Left lung (tissue), 10 donors: ENCODE results near the gene ZNF837. TPM values are rescaled to one million over a fixed set of nuclear protein-coding genes. Genes with fewer than 3 reads are reported as not detected.

Experiments used
- ATAC-seq: fragments of 200-7000 bp; cut with Tn5 transposase; one replicate; pipeline ENCODE4 v1.9.1; 2020; ENCODE audit warnings: moderate library complexity
- DNase-seq, 4 donors: peaks; one replicate each; pipeline ENCODE4 v3.0.0-alpha.2; 2013 to 2020
- H3K27ac ChIP-seq, 2 donors: fragments of 200-600 bp; sonication (generic) in 1 of 2; one replicate each; pipeline versions ENCODE4 v1.5.0 to v1.8.0; 2020 to 2021
- H3K27me3 ChIP-seq, 2 donors: fragments of 200-600 bp; sonication (generic) in 1 of 2; one replicate each; pipeline versions ENCODE4 v1.5.0 to v1.8.0; 2020 to 2021
- H3K36me3 ChIP-seq, 2 donors: fragments of 200-600 bp; sonication (generic) in 1 of 2; one replicate each; pipeline versions ENCODE4 v1.5.0 to v1.8.0; 2020 to 2021
- H3K4me1 ChIP-seq, 2 donors: fragments of 200-600 bp; one replicate each; pipeline ENCODE4 v1.8.0; 2021
- H3K4me3 ChIP-seq, 2 donors: fragments of 200-600 bp; sonication (generic) in 1 of 2; one replicate each; pipeline versions ENCODE4 v1.5.0 to v1.8.0; 2020 to 2021; ENCODE audit warnings: mild to moderate bottlenecking in 1 of 2
- H3K9me3 ChIP-seq, 2 donors: fragments of 200-600 bp; sonication (generic) in 1 of 2; one replicate each; pipeline versions ENCODE4 v1.5.0 to v1.8.0; 2020 to 2021
- CTCF ChIP-seq, 2 donors: fragments of 200-600 bp; sonication (generic) in 1 of 2; IDR thresholded peaks; one replicate each; pipeline versions ENCODE4 v1.5.0 to v1.8.0; 2021; ENCODE audit warnings: antibody characterized with exemption in 2 of 2
- intact Hi-C, 2 donors: fragments of 100-400 bp; cut with DNase I; formaldehyde crosslinking; loops; one replicate each; pipeline versions ENCODE4 v1.11.2 to v1.14.2; 2022
- polyA plus RNA-seq, 6 donors: library from polyadenylated mRNA; unstranded; fragments of 120-200 nt; gene quantifications; one replicate each; pipeline ENCODE4 v1.2.1, GENCODE V29; 2013; ENCODE audit not compliant: insufficient read length in 6 of 6
- total RNA-seq, 2 donors: library from RNA; stranded (reverse); fragmentation: NEBNext Ultra II Directional; extraction: Animal tissue kit (Norgen Biotek cat#: 25700); gene quantifications; one replicate each; pipeline ENCODE4 v1.2.1, GENCODE V29; 2021
- donor health status: DM: no; HTN: yes; CAD: no.
- donor health status: DM: no; HTN: no; CAD: no.

ZNF837 gene
- total and polyA plus RNA-seq, 8 donors = 1.7 to 3.7 (median 2.5) TPM

DNA sequence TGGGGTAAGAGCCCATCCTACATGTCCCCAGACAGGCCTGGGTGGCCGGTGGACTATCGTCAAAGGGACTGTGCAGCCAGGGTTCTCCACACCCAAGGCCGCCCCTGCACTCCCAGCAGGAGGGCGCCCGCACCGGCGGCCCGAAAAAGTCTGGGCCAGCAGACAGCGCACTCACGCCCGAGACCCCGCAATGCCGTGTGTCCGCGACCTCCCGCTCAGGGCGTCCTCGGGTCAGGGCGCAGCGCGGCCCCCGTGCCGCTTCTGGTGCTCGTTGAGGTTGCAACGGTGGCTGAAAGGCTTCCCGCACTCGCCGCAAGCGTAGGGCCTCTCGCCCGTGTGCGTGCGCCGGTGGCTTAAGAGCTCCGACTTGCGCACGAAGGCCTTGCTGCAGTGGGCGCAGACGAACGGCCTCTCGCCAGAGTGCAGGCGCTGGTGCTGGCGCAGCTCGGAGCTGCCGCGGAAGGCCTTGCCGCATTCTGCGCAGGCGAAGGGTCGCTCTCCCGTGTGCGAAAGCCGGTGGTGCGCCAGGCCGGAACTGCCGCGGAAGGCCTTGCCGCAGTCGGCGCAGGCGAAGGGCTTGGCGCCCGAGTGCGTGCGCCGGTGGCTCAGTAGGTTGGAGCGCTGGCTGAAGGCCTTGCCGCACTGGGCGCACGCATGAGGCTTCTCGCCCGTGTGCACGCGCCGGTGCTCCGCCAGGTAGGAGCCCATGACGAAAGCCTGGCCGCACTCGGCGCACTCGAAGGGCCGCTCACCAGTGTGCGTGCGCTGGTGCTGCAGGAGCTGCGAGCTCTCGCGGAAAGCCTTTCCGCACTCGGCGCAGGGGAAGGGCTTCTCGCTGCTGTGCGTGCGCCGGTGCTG lies 24.7 kb downstream of the ZNF837 start:
- H3K36me3 ChIP-seq = no peaks in the 10 kb centered on the region
- H3K27me3 ChIP-seq = peaks cover 21 to 67% of the 10 kb centered on the region in 2 donors
- no peak overlapping the region for H3K27ac ChIP-seq
- DNase-seq (peak in 2 of 4 donors; percentile 25 to 72), ATAC-seq (peak; percentile 20)
- peaks cover 0 to 16% of the 10 kb centered on the region in 2 donors for H3K4me1 ChIP-seq
- peak overlapping the region; percentile 19 to 23 for H3K4me3 ChIP-seq
- no peak for TF ChIP-seq CTCF (IDR thresholded peaks at IDR 0.05)
- no peaks in the 10 kb centered on the region for H3K9me3 ChIP-seq
- intact Hi-C loops = no loop called here

GRCh38 chr19:58355215-58355796 lies 25.5 kb downstream of the ZNF837 start:
- Histone ChIP-seq H3K4me3 (no peak overlapping the region), H3K27ac (no peak overlapping the region), H3K4me1 (peaks cover 0 to 16% of the 10 kb centered on the region in 2 donors), H3K36me3 (peaks cover 0 to 1% of the 10 kb centered on the region in 2 donors), H3K9me3 (no peaks in the 10 kb centered on the region), H3K27me3 (peaks cover 22 to 75% of the 10 kb centered on the region in 2 donors)
- intact Hi-C loops = no loop called here
- DNase-seq (no peak), ATAC-seq (no peak)
- no peak for TF ChIP-seq CTCF (IDR thresholded peaks at IDR 0.05)

- Histone ChIP-seq H3K9me3 (no peaks in the 10 kb centered on the region), H3K27ac (no peak overlapping the region), H3K36me3 (peaks cover 0 to 5% of the 10 kb centered on the region in 2 donors), H3K27me3 (peaks cover 29 to 82% of the 10 kb centered on the region in 2 donors), H3K4me1 (peaks cover 0 to 23% of the 10 kb centered on the region in 2 donors), H3K4me3 (no peak overlapping the region)
- intact Hi-C loops = no loop called here
- DNase-seq = no peak
- no peak for ATAC-seq
- TF ChIP-seq CTCF (IDR thresholded peaks at IDR 0.05) = no peak
Measured at GRCh38 chr19:58354478-58355030, 26.3 kb downstream of the ZNF837 start.

GRCh38 chr19:58353717-58354477 lies 26.9 kb downstream of the ZNF837 start:
- ATAC-seq (no peak), DNase-seq (no peak)
- intact Hi-C loops = no loop called here
- no peak for TF ChIP-seq CTCF (IDR thresholded peaks at IDR 0.05)
- Histone ChIP-seq H3K27me3 (peaks cover 31 to 89% of the 10 kb centered on the region in 2 donors), H3K9me3 (no peaks in the 10 kb centered on the region), H3K36me3 (peaks cover 0 to 5% of the 10 kb centered on the region in 2 donors), H3K4me1 (peaks cover 0 to 26% of the 10 kb centered on the region in 2 donors), H3K27ac (no peak overlapping the region), H3K4me3 (no peak overlapping the region)
